ENCODE measurements around the gene PCDHGC3.

Gene PCDHGC3

GRCh38 chr5:141524604-141525597 is 49.1 kb downstream of the PCDHGC3 start:
- peak; percentile 31 for DNase-seq

GRCh38 chr5:141525653-141526052 is 49.9 kb downstream of the PCDHGC3 start:
- DNase-seq: no peak

GRCh38 chr5:141527426-141527825 is 51.7 kb downstream of the PCDHGC3 start:
- no peak for DNase-seq

All from NCI-H510A (cell line).